Stimulated activated CD8-positive, alpha-beta memory T cell treated with anti-CD3 and anti-CD28 coated beads, Interleukin-7, amount 100 ng/mL, for 4 hours (primary cell): ENCODE measurements around the gene TBC1D10B.
"Not testable (repeated sequence)": the region's sequence is repeated elsewhere in the genome, so short reads cannot be mapped to it uniquely, and the experiment has no call there.

Source experiments
- DNase-seq, 2 donors: peaks; one replicate each; pipeline ENCODE4 v3.0.0-alpha.2; 2020; ENCODE audit warnings: low read depth in 2 of 2

The TBC1D10B gene

DNA sequence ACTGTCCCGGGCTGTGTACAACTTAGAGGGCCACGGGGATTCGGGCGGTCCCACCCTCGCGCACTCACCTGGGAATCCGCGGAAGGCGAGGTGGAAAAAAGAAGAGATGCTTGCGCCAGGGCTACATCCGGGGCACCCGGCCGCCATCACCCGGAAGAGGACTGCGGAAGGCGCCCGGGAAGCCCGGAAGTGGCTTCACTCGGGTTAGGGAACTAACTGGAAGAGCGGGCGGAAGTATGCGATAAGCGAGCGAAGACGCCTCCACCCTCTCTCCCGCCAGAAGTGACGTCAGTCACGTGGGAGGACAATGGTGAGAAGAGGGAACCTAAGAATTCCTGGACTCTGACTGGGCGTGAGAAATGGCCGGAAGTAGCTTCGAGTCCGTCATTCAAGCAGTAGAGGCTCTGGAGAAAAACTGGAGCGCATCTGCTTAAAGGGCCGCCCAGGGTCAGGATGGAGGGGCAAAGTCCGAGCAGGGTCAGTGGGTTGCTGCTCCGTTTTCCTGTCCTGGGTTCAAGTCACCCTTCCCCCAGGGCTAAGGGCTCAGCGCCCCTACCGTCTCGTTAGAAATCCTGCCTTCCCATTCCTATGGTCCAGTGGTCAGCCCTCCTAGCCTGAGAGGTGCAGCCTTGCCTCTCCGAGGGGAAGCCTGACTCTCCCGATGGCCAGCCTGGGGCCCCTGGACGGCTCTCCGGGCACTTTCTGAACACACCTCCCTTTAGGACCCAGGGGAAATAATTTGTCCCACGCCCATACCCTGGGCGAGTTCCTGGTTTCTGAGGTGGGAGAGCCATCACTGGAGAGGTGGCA is 14.9 kb downstream of the TBC1D10B start, which contains the start of gene CD2BP2:
TSS of gene CD2BP2 (minus strand) at position 165 of the 810 bp plus-strand sequence. CDS start 627 bp downstream, outside the sequence.
- DNase-seq, result peak; percentile 76 to 88

DNA sequence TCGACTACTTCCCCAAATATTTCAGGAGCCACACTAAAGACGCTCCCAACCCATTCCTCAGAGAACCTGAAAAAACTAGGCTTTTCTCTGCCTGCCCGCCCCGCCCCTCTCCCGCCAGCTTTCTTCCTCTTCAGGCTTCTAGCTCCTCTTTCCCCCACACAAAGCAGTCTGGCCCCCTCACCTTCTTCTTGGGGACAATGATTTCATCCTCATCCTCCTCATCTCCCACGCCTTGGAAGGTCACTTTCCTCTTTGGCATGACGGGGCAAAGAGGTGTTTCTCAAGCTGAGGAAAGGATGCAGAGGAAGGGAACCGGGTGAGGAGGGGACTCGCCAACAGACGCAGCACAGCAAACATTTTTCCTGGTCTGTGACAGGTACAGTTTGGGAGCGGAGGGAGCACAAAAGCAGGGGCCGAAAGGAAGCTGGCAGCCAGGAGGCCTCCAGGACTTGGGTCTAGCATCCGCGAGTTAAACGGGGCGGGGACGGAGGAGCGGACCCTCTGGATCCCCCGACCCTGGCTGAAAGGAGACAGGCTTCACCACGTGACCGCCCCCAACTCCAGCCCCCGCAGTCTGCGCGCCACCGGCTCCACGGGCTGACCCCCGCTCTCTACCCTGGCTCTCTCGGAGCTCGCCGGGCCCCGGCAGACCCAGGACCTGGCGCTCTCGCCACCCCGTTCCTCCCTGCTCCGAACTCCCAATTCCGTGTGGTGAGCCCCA is 15.7 kb downstream of the TBC1D10B start:
- DNase-seq, result no peak

DNA sequence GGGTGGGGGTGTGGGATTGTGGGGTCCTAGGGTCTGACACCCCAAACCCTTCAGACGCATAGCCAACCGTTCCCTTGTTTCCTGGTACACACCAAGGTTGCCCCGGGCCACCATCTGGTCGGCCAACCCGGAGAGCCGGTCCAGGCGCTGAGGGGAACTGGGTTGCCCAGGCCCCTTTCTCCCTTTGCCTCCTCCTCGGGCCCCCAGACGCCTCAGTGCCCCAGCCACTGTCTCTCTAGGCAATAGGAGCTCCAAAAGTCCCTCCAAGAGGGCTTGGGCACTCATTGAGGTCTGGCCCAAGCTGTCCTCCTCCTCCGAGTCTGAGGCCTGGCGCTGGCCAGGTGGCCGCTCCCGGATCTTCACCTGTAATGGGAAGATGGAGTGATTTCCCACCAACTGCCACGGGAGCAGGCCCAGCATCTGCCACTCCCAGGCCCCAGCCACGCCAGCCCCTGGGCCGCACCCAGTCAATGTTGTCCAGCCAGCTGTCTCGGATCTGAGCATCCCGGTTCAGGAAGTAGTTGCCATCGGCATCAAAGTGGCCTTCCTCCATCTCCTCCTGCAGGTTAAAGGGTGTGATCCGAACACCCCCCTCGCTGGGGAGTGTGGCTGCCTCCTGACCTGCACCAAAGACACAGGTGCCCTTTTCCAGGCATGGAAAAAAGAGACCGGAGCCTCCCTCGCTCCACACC is 16.7 kb downstream of the TBC1D10B start:
- no peak for DNase-seq

DNA sequence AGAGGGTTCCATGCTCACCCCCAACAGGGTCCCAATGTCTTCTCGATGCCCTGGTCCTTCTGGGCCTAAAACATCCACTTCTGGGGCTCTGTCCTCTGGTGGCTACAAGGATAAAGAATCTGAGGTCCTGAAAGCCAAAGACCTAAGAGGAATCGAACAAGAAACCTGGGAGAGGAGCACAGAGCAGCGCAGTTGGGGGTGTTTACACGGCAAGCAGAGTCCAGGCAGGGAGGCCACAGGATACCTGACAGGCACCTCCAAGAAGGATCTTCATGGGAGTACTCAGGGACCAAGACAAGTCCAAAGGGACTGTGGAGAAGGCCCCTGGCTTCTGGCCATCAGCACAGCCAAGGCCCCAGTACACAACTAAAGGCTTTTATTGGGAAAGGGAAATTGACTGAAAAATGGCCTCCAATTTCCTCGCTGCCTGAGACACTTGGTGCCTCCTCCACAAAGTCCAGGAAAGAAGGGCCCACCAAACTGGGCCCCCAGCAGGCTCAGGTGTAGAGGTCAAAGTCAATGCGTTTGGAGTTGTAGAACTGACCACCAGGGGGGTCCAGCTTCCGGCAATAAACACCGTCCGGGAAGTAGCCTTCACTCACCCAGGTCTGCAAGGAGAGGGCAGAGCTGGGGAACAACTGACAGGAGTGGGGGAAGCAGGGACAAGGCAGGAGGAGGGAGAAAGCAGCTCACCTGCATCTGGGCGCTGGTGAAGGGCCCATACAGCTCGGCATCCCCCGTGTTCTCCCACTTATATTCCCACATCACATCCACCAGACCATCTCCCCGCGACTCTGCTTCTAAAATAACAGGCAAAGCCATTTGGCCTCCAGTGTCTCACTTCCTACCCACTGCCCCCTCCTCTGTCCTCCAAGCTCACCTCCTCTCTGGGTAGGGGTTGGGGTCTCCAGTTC is 17.5 kb downstream of the TBC1D10B start:
- DNase-seq, result no peak

DNA sequence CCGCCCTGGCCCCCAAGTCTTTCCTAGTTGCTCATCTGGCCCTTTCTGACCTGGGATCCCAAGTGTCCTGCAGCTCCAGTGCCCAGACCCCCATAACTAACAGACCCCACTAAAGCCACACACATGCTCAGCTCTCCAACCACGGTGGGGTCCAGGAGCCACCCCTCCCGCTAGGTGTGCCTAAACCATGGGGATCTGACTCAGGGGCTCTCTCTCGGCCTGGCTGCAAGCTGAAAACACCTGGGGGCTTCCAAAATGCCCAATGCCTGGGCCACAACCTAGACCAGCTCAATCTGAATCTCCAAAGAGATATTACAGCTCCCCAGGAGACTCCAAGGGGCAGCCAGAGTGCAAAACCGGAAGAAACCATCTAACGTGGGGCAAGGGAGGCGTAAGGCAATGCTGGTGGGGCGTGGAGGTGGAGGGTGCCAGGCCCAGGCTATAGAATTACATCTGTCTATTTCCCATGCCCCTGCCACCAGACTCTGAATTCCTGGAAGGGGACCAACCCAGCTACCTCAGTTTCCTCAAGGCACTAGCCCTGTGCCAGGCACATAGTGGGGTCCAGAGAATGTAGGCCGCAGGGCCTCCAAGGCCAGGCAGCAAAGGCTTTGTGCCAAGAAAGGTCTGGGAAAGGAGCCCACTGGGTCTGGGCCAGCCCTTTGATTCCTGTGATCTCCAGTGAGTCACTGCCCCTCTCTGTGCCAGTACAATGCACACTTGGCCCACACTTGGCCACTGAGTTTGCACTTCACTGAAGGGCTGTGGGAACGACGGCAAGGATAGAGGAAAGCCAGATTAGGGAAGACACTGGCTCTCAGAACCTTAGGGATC is 18.5 kb downstream of the TBC1D10B start:
- DNase-seq, result no peak

DNA sequence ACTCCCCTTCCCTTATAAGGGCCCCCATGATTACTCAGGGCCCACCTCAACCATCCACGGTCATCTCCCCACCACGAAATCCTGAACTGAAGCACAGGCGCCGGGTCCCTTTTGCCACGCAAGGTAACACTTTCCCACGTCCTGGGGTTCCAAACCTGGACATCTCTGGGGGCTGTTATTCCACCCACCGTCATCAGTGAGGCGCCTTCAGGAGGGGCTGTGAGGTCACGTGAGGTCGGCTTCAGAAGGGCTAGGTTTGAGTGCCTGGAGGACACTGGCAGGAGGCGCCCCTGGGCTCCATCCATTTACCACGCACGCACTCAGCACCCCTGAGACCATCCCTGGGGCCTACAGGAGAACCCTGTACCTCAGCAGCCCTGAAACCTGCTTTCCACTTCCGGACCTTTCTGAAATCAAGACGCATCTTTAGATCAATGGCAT is 19.3 kb downstream of the TBC1D10B start:
- no peak for DNase-seq

DNA sequence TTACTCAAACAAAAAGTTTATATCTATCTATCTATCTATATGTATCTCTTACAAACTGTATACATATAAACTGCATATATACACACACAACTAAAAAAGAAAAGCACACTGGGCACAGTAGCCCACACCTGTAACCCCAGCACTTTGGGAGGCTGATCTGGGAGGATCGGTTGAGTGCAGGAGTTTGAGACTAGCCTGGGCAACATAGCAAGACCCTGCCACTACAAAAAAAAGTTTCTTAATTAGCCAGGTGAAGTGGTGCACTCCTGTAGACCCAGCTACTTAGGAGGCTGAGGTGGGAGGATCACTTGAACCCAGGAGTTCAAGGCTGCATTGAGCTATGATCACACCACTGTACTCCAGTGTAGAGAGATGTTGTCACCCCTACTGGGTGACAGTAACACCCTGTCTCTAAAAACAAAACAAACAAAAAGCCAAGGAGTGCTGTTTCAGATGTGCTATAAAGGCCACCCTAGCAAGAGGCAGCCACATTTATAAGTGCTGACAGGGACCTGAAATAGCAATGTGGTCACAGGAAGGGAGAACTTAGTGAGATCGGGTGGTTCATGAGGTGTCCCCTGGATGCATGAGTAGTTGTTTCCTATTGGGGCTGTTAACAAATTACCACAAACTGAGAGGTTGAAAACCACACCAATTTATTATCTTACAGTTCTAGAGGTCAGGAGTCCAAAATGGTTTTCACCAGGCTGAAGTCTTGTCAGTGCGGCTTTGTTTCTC is 20.0 kb downstream of the TBC1D10B start:
- DNase-seq, result no peak

DNA sequence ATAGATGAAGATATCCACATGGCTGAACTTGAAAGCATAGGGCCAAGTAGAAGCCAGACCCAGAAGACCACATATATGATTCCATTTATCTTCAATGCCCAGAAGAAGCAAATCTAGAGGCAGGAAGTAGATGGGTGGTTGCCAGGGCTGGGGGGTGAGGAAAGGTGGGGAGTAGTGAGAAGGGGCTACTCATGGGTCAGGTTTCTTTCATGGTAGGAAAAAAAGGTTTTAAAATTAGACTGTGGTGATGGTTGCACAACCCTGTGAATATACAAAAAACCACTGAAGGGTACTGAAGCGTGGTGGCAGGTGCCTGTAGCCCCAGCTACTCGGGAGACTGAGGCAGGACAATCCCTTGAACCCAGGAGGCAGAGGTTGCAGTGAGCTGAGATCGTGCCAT is 20.6 kb downstream of the TBC1D10B start:
- DNase-seq, result no peak

DNA sequence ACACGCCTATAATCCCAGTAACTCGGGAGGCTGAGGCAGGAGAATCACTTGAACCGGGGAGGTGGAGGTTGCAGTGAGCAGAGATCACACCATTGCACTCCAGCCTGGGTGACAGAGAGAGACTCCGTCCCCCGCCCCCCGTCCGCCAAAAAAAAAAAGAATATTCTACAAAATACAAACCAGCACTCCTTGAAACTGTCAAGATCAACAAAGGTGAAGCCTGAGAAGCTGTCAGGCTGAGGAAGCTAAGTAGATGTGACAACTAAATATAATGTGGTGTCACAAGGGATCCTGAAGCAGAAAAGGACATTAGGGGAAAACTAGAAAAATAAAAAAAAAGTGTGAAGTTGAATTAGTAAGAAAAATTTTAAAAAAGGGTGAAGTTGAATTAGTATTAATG is 21.4 kb downstream of the TBC1D10B start:
- no peak for DNase-seq

DNA sequence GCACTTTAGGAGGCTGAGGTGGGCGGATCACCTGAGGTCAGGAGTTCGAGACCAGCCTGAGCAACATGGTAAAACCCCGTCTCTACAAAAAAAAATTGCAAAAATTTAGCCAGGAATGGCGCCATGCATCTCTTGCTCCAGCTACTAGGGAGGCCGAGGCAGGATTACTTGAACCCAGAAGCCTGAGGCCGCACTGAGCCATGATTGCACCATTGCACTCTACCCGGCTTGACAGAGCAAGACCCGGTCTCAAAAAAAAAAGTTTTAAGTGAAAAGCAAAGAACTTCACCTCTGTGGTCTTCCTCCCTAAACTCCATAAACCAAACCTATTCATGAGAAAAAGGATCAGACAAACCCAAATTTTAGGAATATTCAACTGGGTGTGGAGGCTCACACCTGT is 22.2 kb downstream of the TBC1D10B start:
- no peak for DNase-seq

DNA sequence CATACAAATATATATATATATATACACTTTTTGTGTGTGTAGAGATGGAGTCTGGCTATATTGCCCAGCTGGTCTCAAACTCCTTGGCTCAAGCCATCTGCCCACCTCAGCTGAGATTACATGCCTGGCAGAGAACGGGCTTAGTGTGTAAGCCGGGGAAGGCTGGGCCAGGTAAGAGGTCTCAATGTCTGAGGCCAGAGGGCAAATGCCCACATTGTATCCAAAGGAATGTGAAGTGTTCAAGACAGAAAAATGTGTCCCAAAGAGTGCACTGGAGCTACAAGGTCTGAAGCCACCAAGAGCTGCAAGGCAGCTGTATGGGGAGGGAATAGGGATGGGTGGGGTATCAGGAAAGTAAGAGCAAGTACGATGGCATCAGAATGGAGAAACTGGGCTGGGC is 24.0 kb downstream of the TBC1D10B start:
- no peak for DNase-seq

DNA sequence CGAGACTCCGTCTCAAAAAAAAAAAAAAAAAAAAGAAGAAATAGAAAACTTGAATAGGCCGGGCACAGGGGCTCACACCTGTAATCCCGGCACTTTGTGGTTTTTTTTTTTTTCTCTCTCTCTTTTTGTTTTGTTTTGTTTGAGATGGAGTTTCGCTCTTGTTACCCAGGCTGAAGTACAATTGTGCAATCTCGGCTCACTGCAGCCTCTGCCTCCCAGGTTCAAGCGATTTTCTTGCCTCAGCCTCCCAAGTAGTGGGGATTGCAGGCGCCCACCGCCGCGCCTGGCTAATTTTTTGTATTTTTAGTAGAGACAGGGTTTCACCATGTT is 26.8 kb downstream of the TBC1D10B start:
- not testable (repeated sequence) for DNase-seq

DNA sequence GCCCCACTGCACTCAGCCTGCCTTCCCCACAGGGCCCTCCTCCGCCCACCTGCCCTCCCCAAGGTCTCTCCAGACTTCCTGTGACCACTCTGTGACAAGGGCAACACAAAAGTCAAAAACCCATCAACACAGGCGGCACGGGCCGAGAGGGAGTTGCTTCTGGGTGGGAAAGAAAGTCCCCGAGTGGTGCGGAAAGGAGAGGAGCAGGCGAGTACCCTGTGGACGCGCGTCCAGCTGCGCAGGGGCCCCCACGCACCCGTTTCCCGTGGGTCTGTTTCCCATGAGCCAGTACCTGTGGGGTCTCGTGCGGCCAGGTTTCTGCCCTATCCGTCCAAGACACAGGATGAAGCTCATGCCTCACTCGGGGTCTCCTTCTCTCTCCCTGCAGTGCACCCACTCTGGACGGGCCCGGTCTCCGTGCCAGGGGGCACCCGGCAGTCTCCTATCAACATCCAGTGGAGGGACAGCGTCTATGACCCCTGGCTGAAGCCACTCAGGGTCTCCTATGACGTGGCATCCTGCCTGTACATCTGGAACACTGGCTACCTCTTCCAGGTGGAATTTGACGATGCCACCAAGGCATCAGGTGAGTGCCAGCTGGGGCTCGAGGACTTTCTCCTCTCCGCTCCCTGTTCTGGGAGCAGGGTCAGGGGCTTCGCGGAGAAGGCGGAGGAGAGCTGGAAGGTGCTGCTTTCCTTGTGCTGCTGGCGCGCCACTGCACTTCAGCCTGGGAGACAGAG is 27.4 kb downstream of the TBC1D10B start:
- no peak for DNase-seq

DNA sequence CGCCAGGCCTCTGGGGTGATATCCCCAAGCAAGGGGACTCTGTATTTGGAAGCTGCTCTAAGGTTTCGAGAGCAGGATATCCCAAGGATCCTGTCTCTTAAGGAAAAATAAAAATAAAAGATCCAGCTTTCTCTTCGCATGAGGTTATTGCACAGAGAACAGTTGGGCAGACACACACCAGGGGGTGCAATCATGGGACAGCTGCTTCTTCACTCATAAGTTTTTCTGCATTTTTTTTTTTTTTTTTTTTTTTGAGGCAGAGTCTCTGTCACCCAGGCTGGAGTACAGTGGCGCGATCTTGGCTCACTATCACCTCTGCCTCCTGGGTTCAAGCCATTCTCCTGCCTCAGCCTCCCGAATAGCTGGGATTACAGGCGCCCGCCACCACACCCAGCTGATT is 28.3 kb downstream of the TBC1D10B start:
- DNase-seq, result not testable (repeated sequence)

DNA sequence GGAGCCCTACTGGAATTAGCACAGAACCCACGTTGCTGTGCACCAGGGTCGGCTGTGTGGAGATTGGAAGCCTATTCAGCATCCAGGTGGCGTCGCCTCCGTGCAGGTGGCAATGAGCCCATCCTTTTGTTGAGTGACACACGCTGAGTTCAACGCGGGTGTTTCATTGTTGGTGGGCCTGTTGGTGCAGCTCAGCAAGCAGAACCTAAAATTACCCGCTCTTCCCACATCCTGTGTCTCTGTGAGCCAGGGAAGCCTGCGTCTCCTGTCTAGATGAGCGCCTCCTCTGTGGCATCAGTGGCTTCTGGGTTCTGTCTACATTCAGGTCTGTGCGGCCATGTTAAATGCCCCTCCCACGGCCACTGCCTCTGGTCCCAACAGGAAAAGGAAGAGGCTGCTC is 29.7 kb downstream of the TBC1D10B start:
- no peak for DNase-seq

DNA sequence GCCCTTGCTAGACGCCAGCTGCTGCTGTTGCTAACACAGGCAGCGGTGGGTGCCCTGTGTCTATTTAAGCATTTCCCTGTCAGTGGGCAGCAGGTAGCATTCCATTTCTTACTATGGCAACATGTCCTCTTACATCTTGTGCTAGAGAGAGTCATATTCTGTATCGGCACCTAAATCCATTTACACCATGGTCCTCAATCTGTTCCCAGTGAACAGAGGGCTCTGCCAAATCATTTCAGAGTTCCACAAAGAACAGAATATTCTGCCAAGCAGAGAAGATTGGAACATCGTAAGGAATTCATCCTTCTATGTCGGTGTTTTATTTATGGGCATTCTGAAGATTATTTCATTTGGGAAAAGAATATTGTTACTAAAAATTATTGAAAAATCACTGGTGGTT is 31.6 kb downstream of the TBC1D10B start:
- not testable (repeated sequence) for DNase-seq

DNA sequence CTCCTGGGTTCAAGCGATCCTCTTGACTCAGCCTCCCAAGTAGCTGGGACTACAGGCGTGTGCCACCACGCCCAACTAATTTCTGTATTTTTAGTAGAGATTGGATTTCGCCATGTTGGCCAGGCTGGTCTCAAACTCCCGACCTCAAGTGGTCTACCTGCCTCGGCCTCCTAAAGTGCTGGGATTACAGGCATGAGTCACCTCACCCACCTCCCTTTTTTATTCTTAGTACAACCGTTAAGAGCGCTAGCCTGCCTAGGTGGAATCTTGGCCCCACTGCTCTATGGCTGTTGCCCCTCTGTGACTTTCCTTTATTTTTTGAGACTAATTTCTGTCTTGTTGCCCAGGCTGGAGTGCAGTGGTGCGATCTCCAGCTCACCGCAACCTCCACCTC is 32.3 kb downstream of the TBC1D10B start:
- DNase-seq, result not testable (repeated sequence)

DNA sequence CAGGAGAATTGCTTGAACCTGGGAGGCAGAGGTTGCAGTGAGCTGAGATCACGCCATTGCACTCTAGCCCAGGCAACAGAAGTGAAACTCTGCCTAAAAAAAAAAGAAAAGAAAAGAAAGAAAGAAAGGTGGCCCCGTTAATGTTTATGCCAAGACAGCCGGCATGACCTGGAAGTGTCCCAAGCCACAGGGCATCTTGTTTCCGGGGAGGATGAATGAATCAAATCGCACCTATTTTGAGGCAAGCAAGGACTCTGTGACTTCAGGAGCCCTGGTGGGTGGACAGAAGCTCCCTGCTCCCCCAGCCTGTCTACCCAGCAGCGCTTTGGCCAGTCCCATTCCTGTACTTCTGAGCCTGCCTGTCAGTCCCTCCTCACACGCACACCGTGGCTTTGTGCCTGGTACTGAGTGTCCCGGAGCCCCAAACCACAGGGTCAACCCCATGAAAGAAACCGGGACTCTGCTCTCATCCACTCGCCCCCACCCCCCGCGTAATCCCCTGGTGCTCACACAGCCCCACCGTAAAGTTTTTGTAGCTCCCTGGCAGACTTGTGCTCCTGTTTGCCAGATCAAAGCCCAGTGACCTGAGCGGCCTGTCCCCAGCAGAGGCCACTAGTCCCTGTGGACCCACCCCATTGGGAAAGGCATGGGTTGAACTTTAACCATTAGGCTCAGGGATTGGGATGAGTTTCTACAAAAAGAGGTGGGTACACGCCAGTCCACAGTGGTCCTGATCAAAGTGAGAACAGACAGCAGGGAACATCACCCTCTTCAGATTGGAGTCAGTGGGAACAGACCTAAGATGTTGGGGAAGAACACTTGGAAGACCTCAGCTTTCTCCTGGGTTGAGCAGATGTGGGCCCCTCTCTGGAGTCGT is 34.5 kb downstream of the TBC1D10B start:
- DNase-seq, result no peak
